Upper lobe of right lung (tissue), 1 donor: Measurements from ENCODE around the gene METTL2B. TPM values are rescaled to one million over a fixed set of nuclear protein-coding genes. Genes with fewer than 3 reads are reported as not detected.

Experiments used
- ATAC-seq: fragments of 200-7000 bp; cut with Tn5 transposase; one replicate; pipeline ENCODE4 v1.9.1; 2020; ENCODE audit warnings: mild to moderate bottlenecking, moderate library complexity
- DNase-seq: peaks from one replicate; pipeline ENCODE4 v3.0.0-alpha.2; 2020
- H3K27ac ChIP-seq: fragments of 200-600 bp; one replicate; pipeline ENCODE4 v1.8.0; 2022
- H3K27me3 ChIP-seq: fragments of 200-600 bp; one replicate; pipeline ENCODE4 v1.8.0; 2022; ENCODE audit warnings: mild to moderate bottlenecking
- H3K36me3 ChIP-seq: fragments of 200-600 bp; one replicate; pipeline ENCODE4 v1.8.0; 2022
- H3K4me1 ChIP-seq: fragments of 200-600 bp; one replicate; pipeline ENCODE4 v1.8.0; 2022
- H3K4me3 ChIP-seq: fragments of 200-600 bp; one replicate; pipeline ENCODE4 v1.8.0; 2022; ENCODE audit warnings: mild to moderate bottlenecking
- H3K9me3 ChIP-seq: fragments of 200-600 bp; one replicate; pipeline ENCODE4 v1.8.0; 2022
- CTCF ChIP-seq: fragments of 200-600 bp; IDR thresholded peaks from one replicate; pipeline ENCODE4 v1.8.0; 2022; ENCODE audit warnings: antibody characterized with exemption
- intact Hi-C: fragments of 100-400 bp; cut with DNase I; formaldehyde crosslinking; loops from one replicate; pipeline ENCODE4 v1.11.0; 2022
- total RNA-seq: library from RNA; stranded (reverse); fragmentation: NEBNext Ultra II Directional; extraction: Animal tissue kit (Norgen Biotek cat#: 25700); gene quantifications from one replicate; pipeline ENCODE4 v1.2.1, GENCODE V29; 2021
- donor health status: DM: no; HTN: yes; CAD: no; lungs with severe emphysema.

METTL2B gene
- total RNA-seq, 1 donor from 2014 or later, result 22.1 TPM

DNA sequence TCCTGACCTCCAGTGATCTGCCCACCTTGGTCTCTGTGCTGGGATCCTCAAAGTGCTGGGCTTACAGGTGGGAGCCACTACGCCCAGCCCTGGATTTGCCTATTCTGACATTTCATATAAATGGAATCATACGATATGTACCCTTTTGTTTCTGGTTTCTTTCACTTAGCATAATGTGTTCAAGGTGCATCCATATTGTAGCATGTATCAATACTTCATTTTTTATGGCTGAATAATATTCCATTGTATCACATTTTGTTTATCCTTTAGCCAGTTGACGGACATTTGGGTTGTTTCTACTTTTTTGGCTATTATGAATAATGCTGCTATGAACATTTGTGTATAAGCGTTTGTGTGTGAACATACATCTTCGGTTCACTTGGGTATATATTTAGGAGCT lies 25.6 kb upstream of the METTL2B start:
- ATAC-seq (no peak), DNase-seq (no peak)
- peaks cover 19% of the 10 kb centered on the region for H3K4me1 ChIP-seq
- no peaks in the 10 kb centered on the region for H3K9me3 ChIP-seq
- no peak overlapping the region for H3K27ac ChIP-seq
- TF ChIP-seq CTCF, result no peak
- H3K36me3 ChIP-seq, result no peaks in the 10 kb centered on the region
- intact Hi-C loops, result no loop called here
- no peaks in the 10 kb centered on the region for H3K27me3 ChIP-seq
- peak overlapping the region; percentile 1 for H3K4me3 ChIP-seq

GRCh38 chr7:128452552-128452951 lies 24.0 kb upstream of the METTL2B start:
- no peak for TF ChIP-seq CTCF
- Histone ChIP-seq H3K9me3 (no peaks in the 10 kb centered on the region), H3K4me1 (peaks cover 31% of the 10 kb centered on the region), H3K36me3 (no peaks in the 10 kb centered on the region), H3K27ac (no peak overlapping the region), H3K27me3 (no peaks in the 10 kb centered on the region), H3K4me3 (no peak overlapping the region)
- no peak for ATAC-seq
- intact Hi-C loops, result no loop called here
- DNase-seq, result no peak

GRCh38 chr7:128453836-128454804 lies 22.4 kb upstream of the METTL2B start:
- peak overlapping the region; percentile 92 for H3K27ac ChIP-seq
- H3K36me3 ChIP-seq, result no peaks in the 10 kb centered on the region
- H3K27me3 ChIP-seq, result no peaks in the 10 kb centered on the region
- TF ChIP-seq CTCF, result no peak
- intact Hi-C loops, result no loop called here
- peak; percentile 48 for ATAC-seq
- H3K4me1 ChIP-seq, result peaks cover 34% of the 10 kb centered on the region
- peak; percentile 79 for DNase-seq
- H3K4me3 ChIP-seq, result peak overlapping the region; percentile 82
- H3K9me3 ChIP-seq, result no peaks in the 10 kb centered on the region

DNA sequence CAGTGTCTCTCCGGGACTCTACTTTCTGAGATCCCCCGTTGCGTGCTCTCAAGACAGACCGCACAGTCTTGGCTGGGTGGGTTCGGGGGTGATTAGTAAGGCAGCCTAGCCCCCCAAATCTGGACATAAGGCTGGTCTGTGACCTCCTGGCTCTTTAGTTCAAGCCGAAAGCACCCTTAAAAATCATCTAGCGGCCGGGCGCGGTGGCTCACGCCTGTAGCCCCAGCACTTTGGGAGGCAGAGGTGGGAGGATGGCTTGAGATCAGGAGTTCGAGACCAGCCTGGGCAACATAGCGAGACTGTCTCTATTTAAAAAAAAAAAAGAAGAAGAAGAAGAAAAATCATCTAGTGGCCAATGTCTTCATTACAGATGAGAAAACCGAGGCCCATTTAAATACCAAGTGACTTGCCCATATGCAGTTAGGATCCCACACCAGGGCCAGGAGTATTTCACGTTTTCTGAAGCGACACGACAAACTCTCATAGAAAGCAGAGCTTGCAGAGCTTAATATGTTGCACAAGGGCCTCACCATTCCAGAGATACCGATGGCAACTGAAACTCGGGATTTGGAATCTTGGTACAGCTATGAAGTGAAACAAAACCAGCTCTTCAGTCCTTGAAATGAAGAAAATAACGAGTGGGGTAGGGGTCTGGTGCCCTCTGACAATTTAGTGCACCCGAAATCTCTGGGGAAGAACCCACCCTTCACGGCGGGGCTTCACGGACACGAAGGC lies 21.6 kb upstream of the METTL2B start:
- Histone ChIP-seq H3K9me3 (no peaks in the 10 kb centered on the region), H3K36me3 (no peaks in the 10 kb centered on the region), H3K4me1 (peaks cover 35% of the 10 kb centered on the region), H3K4me3 (peak overlapping the region; percentile 82), H3K27me3 (no peaks in the 10 kb centered on the region), H3K27ac (peak overlapping the region; percentile 92)
- intact Hi-C loops, result no loop called here
- no peak for DNase-seq
- no peak for TF ChIP-seq CTCF
- ATAC-seq, result no peak

- no peaks in the 10 kb centered on the region for H3K27me3 ChIP-seq
- peak; percentile 98 for ATAC-seq
- peak within 1 kb of the TSS; percentile 92 for H3K27ac ChIP-seq
- peaks cover 35% of the 10 kb centered on the region for H3K4me1 ChIP-seq
- no peak for TF ChIP-seq CTCF
- H3K9me3 ChIP-seq, result no peaks in the 10 kb centered on the region
- no peaks in the 10 kb centered on the region for H3K36me3 ChIP-seq
- DNase-seq, result peak; percentile 97
- intact Hi-C loops, result no loop called here
- peak within 1 kb of the TSS; percentile 82 for H3K4me3 ChIP-seq
These were observed 20.8 kb upstream of the METTL2B start, which contains the start of gene HILPDA for GRCh38 chr7:128455543-128456254. Gene HILPDA, plus strand, starts transcription at chr7:128455878. Its CDS starts 1,391 bp downstream, at chr7:128457269.
